HG03039 (cell line): ENCODE data around the gene GTPBP1.

ENCODE experiments used
- ATAC-seq: cut with Tn5 transposase; IDR thresholded peaks from one replicate; pipeline ENCODE4 v1.9.1; 2021; ENCODE audit warnings: mild to moderate bottlenecking, moderate library complexity; ENCODE audit not compliant: unreplicated experiment

Gene GTPBP1

GRCh38 chr22:38724926-38725571 lies 19.3 kb downstream of the GTPBP1 start:
- no peak for ATAC-seq

DNA sequence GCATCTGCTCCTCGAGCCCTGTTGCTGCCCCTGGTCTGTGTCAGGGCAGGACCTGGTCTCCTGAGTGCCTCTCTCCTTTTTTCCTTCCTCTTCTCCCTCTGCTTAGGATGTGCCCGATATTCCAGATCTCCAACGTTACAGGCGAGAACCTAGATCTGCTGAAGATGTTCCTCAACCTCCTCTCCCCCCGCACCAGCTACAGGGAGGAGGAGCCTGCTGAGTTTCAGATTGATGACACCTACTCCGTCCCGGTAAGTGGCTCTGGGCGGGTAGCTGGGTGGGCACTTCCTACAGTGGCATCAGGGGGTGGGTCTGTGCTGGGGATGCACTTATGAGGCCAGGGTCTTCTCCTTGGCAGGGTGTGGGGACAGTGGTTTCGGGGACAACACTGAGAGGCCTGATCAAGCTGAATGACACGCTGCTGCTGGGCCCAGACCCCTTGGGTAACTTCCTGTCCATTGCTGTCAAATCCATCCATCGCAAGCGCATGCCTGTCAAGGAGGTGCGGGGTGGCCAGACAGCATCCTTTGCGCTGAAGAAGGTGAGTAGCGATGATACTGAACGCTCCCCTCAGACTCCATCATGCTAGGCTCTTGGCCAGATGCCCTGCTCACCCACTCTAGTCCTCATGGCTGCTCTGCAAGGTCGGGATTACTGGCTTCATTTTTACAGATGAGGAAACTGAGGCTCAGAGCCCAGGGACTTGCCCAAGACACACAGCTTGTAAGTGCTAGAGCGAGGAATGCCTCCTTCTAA lies 20.3 kb downstream of the GTPBP1 start:
- ATAC-seq, result no peak

- ATAC-seq, result no peak
These were observed 21.4 kb downstream of the GTPBP1 start for GRCh38 chr22:38727123-38727522.

DNA sequence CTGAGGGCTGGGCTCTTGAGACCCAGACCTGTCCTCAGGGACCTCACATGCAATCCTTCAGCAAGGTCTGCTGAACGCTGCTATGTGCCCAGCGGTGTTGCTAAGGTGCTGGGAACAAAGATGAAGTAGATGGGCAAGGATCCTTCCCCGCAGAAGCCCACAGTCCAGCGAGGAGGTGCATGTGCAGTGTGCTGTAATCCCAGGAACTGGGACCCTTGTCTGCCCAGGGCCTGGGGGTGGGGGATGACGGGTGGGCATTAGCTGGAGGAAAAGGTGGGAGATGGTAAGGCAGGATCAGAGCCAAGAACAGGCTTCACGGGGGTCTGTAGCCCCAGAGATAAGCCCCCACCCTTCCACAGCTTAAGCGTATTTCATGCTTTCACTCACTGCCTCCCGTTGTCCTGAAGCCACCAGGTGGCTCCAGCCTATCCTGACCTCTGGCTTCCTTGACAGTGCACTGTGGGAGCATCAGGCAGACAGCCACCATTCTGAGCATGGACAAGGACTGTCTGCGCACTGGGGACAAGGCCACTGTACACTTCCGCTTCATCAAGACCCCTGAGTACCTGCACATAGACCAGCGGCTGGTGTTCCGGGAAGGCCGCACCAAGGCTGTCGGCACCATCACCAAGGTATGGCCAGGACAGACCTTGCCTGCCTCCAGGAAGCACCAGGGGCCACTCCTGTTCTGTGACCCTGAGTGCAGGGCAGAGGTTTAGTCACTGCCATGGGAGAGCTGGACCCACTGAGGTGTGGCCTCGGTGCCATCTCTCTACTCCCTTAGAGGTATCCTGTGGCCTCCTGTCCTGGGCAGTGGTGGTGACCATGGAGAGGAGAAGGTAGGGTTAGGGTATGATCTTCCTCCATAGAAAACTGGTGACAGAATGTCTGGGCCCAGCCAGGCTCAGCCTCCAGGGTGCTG lies 22.0 kb downstream of the GTPBP1 start:
- ATAC-seq, result no peak

- ATAC-seq, result no peak
These were observed 23.4 kb downstream of the GTPBP1 start for GRCh38 chr22:38728871-38729796.

DNA sequence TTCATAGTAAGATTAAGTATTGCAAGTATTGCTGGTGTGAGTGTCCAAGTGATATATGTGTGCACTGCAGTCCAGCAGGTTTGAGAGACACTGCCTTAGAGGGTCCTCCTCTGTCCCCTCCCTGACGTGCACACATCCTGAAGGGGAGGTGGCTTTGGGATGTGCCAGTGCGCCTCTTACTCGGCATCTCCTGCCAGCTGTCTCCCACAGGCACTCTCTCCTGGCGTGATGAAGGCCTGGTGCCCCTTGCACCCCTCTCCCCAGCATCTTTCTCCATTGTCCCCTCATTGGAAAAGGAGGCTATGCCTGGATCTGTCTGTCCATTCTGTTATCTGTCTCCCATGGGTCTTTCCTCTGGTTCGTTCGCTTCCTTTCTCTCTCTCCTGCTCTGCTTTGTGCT lies 24.2 kb downstream of the GTPBP1 start:
- ATAC-seq, result no peak

DNA sequence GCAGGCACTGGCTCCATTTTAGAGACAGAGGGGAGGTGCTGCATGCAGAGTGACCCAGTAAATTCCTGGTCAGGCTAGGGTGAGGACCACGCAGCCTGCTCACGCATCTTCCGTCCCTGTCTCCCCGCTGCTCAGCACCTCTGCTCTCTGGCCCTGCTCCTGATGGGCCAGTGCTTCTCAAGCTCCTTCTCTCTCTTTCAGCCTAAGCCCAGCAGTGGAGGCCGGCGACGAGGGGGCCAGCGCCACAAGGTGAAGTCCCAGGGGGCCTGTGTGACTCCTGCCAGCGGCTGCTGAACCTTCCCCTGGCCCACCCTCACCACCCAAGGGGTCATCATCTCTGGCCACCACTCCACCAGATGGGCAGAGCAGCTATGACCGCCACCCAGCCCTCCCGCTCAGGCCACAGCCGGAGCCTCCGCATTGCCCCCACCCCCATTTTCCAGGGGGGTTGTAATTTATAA lies 24.7 kb downstream of the GTPBP1 start:
- no peak for ATAC-seq

GRCh38 chr22:38731703-38732161 lies 26.0 kb downstream of the GTPBP1 start:
- ATAC-seq, result no peak

- ATAC-seq, result no peak
These were observed 26.6 kb downstream of the GTPBP1 start for GRCh38 chr22:38732251-38732815.

DNA sequence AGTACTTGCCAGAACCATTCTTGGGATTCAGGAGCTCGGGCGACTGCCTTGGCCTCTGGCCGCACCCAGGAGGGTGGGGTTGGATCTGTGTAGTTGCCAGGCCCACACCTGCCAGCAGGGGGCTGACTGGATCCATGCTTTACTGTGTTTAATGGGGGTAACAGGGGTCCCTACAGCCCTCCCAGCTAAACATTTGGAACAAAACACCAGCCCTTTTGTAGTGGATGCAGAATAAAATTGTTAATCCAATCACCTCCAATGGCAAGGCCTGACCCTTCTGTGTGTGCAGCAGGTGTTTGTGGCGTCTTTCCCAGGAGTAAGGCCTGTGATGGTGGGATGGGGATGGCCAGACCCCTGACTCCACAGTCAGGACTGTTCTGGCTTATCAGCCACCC lies 27.6 kb downstream of the GTPBP1 start:
- no peak for ATAC-seq

DNA sequence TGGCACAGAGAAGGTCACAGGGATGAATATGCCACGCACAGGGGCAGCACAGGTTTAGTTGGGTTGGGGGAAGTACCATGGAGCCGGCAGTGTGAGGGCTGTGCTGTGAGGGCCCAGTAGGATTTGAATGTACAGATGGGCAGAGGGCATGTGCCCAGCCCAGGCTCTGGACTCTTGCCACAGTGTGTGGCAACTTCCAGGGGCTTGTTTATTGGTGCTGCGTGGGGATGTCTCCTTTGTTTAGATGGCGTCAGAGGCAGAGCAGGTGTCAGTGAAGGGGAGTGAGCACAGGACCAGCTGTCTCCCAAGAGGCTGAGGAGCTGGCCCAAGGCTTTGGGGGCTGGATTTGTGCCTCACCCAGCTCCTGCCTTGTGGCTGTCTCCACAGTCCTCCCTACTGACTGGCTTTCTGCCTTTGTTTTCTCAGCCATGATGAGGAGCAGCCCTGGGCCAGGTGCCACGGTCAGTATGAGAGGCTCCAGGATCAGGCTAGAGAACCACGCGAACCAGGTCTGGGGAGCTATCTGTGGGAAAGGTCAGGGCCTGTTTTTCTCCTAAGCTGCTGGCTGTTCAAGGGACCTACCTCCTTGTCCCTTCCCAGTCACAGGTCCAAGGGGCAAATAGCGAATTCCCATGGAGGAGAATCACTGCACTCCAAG lies 28.1 kb downstream of the GTPBP1 start:
- ATAC-seq, result no peak

DNA sequence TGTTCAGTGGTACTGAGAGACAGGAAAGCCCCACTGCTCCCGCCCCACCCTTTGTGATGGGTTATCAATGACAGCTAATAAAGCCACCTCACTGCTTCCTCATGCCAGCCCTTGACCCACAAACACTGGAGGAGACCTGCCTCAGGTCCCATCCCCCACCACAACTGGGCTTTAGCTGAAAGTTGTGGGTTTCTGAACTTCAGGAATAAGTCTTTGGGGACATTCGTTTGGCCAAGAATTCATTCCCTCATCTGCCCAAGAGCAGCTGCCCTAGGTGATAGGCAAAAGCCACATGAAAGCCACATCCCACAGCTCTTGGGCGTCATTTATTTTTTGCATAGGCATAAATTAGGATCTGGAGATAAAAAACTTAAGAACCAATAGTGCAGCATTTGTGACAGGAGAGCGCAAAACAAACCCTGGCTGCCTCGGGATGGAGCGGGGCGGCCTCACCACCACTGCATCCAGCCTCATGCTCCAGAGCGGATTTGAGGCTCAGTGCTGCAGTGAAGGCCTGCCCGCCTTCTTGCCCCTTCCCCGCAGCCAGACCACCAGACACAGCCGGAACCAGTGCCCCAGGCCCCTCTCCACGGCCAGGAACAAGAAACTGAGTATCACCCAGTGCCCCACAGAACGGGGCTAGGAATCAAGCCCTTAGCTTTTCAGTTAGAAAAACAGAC lies 28.8 kb downstream of the GTPBP1 start:
- ATAC-seq, result no peak

DNA sequence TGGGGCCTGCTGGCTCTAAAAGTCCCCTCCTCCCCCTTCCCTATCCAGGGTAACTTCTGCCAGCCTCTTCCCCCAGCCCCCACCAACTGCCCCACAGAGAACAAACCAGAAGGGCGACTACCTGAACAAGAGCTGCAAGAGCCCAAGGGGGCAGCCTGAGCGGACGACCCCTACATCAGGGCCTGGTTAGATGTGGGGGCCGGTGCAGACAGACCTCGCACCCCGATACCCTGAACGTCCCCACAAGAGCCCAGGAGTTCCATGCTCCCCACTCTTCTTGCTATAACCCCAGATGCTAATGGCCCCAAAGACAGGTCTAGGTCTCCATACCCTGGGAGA lies 29.4 kb downstream of the GTPBP1 start:
- ATAC-seq, result no peak

- no peak for ATAC-seq
These were observed 29.9 kb downstream of the GTPBP1 start for GRCh38 chr22:38735465-38736256.

GRCh38 chr22:38736257-38736570 lies 30.5 kb downstream of the GTPBP1 start:
- no peak for ATAC-seq

DNA sequence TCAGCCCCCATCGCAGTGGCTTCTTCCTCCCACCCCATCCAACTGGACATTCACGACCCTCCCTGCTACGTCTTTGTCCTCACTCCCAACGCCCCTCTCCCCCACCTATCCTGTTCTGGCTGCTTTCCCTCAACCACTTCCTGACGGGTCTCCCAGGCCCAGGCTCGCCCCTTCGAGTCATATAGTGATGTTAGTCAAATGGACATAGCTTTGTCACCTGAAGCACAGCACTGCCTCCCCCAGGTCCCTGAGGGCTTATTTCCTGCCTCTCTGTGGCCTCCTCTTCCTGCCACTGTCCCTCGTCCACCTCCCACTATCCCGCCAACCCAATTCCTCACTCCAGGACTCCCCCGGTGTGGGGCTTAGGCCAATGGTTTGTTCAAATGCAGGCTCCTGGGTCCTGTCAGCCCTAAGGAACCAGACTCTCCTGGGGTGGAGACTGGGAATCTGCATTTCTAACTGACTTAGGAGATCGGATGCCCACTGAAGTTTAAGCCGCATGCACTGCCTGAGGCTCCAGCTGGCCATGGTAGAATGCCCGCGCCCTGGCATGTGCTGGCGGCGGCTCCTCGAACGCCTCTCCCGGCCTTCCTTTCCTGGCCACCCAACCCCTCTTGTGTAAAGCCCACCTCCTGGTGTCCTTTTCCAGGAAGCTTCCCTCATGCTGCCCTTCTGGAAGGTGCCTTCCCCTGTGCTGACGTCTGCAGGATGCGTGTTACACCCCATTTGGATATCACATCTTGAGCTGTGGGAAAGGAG lies 31.7 kb downstream of the GTPBP1 start:
- no peak for ATAC-seq

DNA sequence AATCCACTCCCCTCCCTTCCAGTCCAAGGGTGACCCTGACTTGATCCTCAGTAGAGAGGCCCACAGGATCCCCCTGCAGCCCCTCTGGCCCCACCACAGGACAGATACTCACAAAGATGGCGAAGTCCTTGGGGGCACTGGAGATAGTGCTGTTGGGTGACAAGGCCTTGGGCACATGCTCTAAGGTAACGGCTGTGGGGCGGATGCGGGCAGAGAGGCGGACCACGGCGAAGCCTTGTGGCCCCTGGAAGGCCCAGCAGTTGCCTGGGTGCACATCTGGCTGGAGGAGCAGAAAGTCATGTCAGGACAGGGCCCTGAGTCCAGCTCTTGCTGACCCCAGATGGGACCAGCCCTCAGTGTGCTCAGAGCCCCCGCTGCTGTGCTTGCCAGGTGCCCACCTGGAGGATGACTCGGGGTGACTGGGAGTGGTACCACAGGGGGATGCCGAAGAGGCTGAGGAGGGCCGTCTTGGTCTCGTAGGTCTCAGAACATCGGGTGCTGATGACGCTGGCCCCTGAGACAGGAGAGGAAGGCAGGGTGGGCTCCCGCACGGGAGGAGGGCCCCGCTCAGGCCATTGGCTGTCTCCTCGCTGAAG lies 32.8 kb downstream of the GTPBP1 start:
- ATAC-seq, result no peak
